Measurements from ENCODE around the gene MAN1A1.

The MAN1A1 gene

DNA sequence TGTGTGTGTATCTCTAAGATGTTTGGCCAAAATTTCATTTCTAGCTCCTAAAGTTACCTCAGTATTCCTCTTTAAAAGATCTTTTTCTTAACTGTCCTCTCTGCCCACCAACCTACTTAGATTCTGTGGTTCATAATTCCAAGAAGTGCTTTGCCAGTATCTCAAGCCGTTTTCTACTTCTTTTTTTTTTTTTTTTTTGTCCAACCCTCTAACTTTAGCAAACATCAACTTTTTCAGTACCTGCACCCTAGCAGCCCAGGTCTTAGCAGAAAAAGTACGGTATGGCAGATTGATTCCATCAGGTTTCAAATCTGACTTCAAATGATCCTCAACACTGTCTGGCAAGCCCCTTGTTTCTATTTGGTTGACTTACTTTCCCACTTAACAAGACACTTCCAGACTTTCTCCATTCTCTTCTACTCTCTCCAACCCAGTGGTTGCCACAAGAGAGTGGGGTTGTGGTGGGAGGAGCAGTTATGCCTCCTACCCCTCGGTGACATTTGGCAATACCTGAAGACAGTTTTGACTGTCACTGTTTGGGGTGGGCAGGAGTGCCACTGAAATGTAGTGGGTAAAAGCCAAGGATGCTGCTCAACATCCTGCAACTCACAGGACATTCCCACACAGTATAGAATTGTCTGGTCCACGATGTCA lies 10.8 kb upstream of the MAN1A1 start:
- Histone ChIP-seq H3F3A (ENCODE audit: low read depth) (no peaks in the 10 kb centered on the region), H3K79me2 (ENCODE audit: insufficient read depth, low read length) (no peaks in the 10 kb centered on the region), H3K4me3 (ENCODE audit: low read length, poor library complexity, severe bottlenecking) (no peak overlapping the region), H3K4me1 (ENCODE audit: insufficient read depth, low read length, poor library complexity, severe bottlenecking) (no peaks in the 10 kb centered on the region), H3K27me3 (ENCODE audit: insufficient read depth, low read length, poor library complexity, severe bottlenecking) (no peaks in the 10 kb centered on the region), H3K9ac (ENCODE audit: low read depth, low read length, poor library complexity, severe bottlenecking) (no peak overlapping the region), H4K20me1 (ENCODE audit: insufficient read depth, low read length, poor library complexity, severe bottlenecking) (no peaks in the 10 kb centered on the region), H3K4me2 (ENCODE audit: low read depth, low read length, poor library complexity, severe bottlenecking) (no peak overlapping the region), H2AFZ (ENCODE audit: low read length) (no peak overlapping the region), H3K9me3 (ENCODE audit: insufficient read depth, low read depth, low read length) (no peaks in the 10 kb centered on the region), H3K9me2 (replicated peaks; ENCODE audit: low read depth, low read length) (no peaks in the 10 kb centered on the region), H3K36me3 (ENCODE audit: insufficient read depth, low read length) (no peaks in the 10 kb centered on the region)
- no peak for TF ChIP-seq EZH2phosphoT487 (IDR thresholded peaks at IDR 0.05; ENCODE audit: borderline replicate concordance)
- TF ChIP-seq, protein P1, sequence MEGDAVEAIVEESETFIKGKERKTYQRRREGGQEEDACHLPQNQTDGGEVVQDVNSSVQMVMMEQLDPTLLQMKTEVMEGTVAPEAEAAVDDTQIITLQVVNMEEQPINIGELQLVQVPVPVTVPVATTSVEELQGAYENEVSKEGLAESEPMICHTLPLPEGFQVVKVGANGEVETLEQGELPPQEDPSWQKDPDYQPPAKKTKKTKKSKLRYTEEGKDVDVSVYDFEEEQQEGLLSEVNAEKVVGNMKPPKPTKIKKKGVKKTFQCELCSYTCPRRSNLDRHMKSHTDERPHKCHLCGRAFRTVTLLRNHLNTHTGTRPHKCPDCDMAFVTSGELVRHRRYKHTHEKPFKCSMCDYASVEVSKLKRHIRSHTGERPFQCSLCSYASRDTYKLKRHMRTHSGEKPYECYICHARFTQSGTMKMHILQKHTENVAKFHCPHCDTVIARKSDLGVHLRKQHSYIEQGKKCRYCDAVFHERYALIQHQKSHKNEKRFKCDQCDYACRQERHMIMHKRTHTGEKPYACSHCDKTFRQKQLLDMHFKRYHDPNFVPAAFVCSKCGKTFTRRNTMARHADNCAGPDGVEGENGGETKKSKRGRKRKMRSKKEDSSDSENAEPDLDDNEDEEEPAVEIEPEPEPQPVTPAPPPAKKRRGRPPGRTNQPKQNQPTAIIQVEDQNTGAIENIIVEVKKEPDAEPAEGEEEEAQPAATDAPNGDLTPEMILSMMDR (conservative IDR thresholded peaks at IDR 0.05; ENCODE audit: low read length), result no peak

DNA sequence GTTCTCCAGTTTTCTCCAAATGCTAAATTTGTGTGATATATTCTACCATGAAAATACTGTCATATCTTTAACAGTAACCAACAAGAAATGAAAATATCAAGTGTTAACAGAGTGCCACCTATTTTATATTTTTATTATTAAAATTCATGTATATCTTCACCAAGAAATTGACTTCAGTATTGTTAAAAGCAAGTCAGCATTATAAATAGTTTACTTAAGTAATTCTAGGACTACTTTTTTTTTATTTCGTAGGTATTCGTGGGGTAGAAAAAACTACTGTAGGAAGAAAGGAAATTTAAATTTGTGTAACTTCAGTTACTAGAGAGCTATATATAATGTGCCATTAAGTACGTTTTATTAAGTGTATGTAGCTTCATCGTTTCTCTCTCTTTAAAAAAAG lies 6.3 kb upstream of the MAN1A1 start:
- Histone ChIP-seq H3K9ac (ENCODE audit: low read depth, low read length, poor library complexity, severe bottlenecking) (no peak overlapping the region), H3K27me3 (ENCODE audit: insufficient read depth, low read length, poor library complexity, severe bottlenecking) (no peaks in the 10 kb centered on the region), H2AFZ (ENCODE audit: low read length) (no peak overlapping the region), H3K36me3 (ENCODE audit: insufficient read depth, low read length) (no peaks in the 10 kb centered on the region), H3F3A (ENCODE audit: low read depth) (no peaks in the 10 kb centered on the region), H3K9me3 (ENCODE audit: insufficient read depth, low read depth, low read length) (no peaks in the 10 kb centered on the region), H3K9me2 (replicated peaks; ENCODE audit: low read depth, low read length) (no peaks in the 10 kb centered on the region), H4K20me1 (ENCODE audit: insufficient read depth, low read length, poor library complexity, severe bottlenecking) (no peaks in the 10 kb centered on the region), H3K4me2 (ENCODE audit: low read depth, low read length, poor library complexity, severe bottlenecking) (no peak overlapping the region), H3K79me2 (ENCODE audit: insufficient read depth, low read length) (no peaks in the 10 kb centered on the region), H3K4me1 (ENCODE audit: insufficient read depth, low read length, poor library complexity, severe bottlenecking) (peaks cover 20% of the 10 kb centered on the region), H3K4me3 (ENCODE audit: low read length, poor library complexity, severe bottlenecking) (no peak overlapping the region)
- TF ChIP-seq, protein P1 (conservative IDR thresholded peaks at IDR 0.05; ENCODE audit: low read length), result no peak
- TF ChIP-seq EZH2phosphoT487 (IDR thresholded peaks at IDR 0.05; ENCODE audit: borderline replicate concordance), result no peak

DNA sequence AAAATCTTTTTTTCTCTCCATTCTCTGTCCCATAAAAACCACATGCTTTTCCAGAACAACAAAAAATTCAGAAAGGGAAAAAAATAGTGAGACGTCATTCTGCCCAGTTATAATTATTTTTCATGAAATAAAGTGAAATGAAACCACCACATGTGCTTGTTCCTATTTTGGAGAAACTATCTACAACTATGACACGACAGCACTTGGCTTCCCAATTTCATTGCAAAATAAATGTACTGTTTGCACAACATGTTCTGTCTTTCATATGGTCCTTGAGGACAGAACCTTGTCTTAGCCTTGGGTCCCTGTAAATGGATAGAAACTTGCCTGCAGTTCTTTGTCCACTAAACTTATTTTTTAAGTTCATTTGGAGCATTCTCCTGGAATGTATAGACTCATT lies 5.6 kb upstream of the MAN1A1 start:
- Histone ChIP-seq H3K9ac (ENCODE audit: low read depth, low read length, poor library complexity, severe bottlenecking) (no peak overlapping the region), H3K4me2 (ENCODE audit: low read depth, low read length, poor library complexity, severe bottlenecking) (no peak overlapping the region), H3K4me1 (ENCODE audit: insufficient read depth, low read length, poor library complexity, severe bottlenecking) (peaks cover 23% of the 10 kb centered on the region), H3K9me2 (replicated peaks; ENCODE audit: low read depth, low read length) (no peaks in the 10 kb centered on the region), H3K27me3 (ENCODE audit: insufficient read depth, low read length, poor library complexity, severe bottlenecking) (no peaks in the 10 kb centered on the region), H2AFZ (ENCODE audit: low read length) (no peak overlapping the region), H3F3A (ENCODE audit: low read depth) (no peaks in the 10 kb centered on the region), H3K36me3 (ENCODE audit: insufficient read depth, low read length) (no peaks in the 10 kb centered on the region), H3K4me3 (ENCODE audit: low read length, poor library complexity, severe bottlenecking) (no peak overlapping the region), H4K20me1 (ENCODE audit: insufficient read depth, low read length, poor library complexity, severe bottlenecking) (no peaks in the 10 kb centered on the region), H3K79me2 (ENCODE audit: insufficient read depth, low read length) (no peaks in the 10 kb centered on the region), H3K9me3 (ENCODE audit: insufficient read depth, low read depth, low read length) (no peaks in the 10 kb centered on the region)
- TF ChIP-seq, protein P1 (conservative IDR thresholded peaks at IDR 0.05; ENCODE audit: low read length), result no peak
- TF ChIP-seq EZH2phosphoT487 (IDR thresholded peaks at IDR 0.05; ENCODE audit: borderline replicate concordance), result no peak

Data from Loucy (cell line).